Measurements from ENCODE around the gene DOHH.
A peak's percentile ranks its signal among the peaks of the same experiment; 100 is the strongest.

Gene DOHH

GRCh38 chr19:3500429-3501101, at the start of gene DOHH:
DOHH (minus strand) TSS chr19:3500674; CDS start chr19:3496814, 3,860 bp downstream.
- peak; percentile 92 to 99 (median 97) for DNase-seq
- intact Hi-C loops (cut with DNase I), result no loop called here

DNA sequence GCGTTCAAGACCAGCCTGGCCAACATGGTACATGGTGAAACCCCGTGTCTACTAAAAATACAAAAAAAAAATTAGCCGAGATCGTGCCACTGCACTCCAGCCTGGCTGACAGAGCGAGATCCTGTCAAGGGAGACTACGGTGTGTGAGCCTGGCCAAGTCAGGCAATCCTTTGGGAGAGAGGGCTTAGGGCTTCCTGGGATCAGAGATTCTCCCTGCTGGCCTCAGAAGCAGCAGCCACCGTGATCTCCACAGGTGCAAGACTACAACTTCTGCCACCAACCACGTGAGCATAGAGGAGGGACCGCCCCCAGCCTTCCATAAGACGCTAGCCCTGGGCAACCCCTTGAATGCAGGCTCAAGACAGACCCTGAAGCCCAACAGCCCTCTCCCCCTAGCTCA, 49.3 kb upstream of the DOHH start:
- intact Hi-C loops (cut with DNase I), result loop anchor here (5.0 kb wide), 1 partner anchor 67 kb away; no protein-coding TSS in a partner anchor
- no peak for DNase-seq

DNA sequence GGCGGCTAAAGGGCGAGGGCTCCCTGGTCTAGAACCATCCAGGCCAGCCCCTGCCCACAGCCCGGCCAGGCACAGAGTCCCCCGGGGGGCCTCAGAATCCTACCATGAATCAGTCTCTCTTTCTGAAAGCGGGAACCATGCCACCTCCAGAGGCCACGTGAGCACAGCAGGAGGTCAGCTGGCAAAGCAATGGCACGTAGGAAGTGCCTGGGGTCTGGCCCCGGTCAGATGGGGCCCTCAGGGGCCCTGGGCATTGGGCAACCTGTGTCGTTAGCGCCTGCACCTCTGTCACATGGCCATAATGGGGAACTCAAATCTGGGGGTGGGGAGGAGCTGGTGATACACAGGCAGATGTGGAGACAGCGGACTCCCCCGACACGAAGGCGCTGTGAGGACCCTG, 48.1 kb upstream of the DOHH start:
- DNase-seq, result peak in 22 of 42 donors; percentile 28 to 87 (median 61)
- intact Hi-C loops (cut with DNase I), result loop anchor here (5.0 kb wide), 1 partner anchor 69 kb away; no protein-coding TSS in a partner anchor

DNA sequence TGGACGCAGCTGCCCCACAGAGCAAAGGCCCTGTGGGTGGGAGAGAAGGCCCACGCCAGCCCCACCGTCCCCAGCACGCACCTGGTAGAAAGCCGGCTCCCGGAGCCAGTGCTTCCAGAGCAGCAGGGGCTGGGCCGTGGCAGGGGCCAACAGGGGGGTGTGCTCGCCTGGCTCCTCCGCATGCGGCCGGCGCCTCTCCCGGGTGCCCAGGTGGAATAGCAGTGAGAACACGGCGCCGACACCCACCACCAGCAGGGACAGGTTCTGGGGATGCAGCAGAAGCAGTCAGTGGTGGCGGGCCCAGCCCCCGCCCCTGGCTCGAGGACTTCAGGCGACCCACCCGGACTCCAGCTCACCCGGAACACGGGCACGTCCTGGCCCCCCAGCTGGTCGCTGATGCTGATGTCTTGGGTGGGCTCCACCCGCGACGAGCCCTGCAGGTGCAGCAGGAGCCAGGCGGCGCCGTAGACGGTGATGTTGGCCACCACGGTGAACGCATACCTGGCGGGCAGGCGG, 47.4 kb upstream of the DOHH start:
- intact Hi-C loops (cut with DNase I), result loop anchor here (5.0 kb wide), 1 partner anchor 69 kb away; no protein-coding TSS in a partner anchor
- DNase-seq, result no peak

- peak in 1 of 42 donors; percentile 38 for DNase-seq
- intact Hi-C loops (cut with DNase I), result loop anchor here (5.0 kb wide), 1 partner anchor 70 kb away; no protein-coding TSS in a partner anchor
Observed at GRCh38 chr19:3547301-3547731, 46.8 kb upstream of the DOHH start.

DNA sequence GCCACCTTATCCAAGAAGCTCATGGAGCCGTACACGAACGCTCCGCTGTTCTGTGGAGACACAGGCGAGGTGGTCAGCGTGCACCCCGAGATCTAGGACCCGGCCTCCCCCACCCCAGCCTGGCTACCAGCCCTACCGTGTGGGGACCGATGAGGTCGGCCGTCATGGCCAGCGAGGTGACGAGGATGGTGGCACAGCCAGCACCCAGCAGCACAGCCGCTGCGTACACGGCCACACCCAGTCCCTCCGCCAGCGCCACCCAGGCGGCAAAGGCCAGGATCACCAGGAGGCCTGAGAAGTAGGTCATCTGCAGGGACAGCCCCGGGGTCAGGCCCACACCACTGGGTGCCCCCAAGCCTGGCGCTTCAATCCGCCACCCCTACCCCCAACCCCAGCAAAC, 45.6 kb upstream of the DOHH start:
- intact Hi-C loops (cut with DNase I), result loop anchor here (5.0 kb wide), 1 partner anchor 71 kb away; no protein-coding TSS in a partner anchor
- peak in 1 of 42 donors; percentile 23 for DNase-seq

DNA sequence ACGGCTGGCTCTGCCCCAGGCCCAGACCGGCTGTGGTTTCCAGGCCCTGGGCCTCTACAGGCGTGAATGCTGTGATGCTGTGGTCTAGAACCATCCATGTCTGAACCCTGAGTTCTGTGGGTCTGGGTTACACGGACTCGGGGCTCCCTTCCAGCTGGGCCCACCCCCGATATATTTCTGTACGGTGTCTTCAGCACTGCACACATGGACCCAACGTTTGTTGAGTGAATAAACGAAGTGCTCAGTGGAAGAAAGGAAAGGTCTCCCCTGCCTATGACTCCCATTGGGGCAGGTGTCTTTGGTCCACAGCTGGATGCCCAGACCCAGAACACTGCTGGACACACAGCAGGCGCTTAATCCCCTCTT, 45.2 kb upstream of the DOHH start:
- DNase-seq, result no peak
- intact Hi-C loops (cut with DNase I), result loop anchor here (5.0 kb wide), 1 partner anchor 72 kb away; no protein-coding TSS in a partner anchor

DNA sequence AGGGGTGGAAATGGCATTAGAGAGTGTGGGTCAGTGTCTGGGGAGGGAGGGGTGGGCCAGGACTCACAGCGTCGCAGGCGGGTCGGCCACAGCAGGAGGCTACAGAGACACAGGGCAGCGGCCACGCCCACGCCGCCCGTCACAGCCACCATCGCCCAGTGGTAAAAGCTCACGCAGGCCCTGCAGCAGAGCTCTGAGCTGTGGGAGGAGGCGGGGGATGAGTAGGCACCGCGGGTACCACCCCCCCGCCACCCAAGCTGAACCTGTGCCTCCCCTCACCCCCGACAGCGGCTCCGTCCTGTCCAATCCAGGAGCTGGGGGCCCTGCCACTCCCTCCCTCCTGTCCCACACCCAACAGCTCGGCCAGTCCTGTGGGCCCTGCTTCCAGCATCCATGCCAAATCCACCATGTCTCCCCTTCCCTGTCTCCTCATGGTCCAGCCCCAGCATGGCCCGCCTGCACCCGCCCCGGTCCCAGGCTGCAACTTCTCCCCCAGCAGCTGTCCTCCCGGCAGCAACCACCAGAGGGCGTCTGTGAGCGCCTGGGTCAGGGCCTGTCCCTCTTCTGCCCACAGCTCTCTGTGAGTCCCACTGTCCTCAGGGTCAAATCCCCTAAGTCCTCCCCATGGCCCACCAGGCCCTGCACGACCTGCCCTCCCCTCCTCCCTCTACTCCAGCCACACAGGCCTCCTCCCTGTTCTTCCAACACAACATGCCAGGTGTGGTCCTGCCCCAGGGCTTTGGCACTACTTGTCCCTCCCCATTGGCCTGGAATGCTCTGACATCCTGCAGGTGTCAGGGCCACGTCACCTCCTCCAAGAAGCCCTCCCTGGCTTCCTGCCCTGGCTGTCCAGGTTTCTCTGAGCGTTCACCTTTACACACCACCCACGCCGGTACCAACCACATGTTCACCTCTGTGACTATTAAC, 44.5 kb upstream of the DOHH start:
- DNase-seq, result peak; percentile 65 to 97 (median 88)
- intact Hi-C loops (cut with DNase I), result loop anchor here (5.0 kb wide), 1 partner anchor 72 kb away; no protein-coding TSS in a partner anchor

GRCh38 chr19:3544058-3544376, 43.5 kb upstream of the DOHH start:
- peak in 5 of 42 donors; percentile 42 to 55 (median 50) for DNase-seq
- intact Hi-C loops (cut with DNase I), result no loop called here

DNA sequence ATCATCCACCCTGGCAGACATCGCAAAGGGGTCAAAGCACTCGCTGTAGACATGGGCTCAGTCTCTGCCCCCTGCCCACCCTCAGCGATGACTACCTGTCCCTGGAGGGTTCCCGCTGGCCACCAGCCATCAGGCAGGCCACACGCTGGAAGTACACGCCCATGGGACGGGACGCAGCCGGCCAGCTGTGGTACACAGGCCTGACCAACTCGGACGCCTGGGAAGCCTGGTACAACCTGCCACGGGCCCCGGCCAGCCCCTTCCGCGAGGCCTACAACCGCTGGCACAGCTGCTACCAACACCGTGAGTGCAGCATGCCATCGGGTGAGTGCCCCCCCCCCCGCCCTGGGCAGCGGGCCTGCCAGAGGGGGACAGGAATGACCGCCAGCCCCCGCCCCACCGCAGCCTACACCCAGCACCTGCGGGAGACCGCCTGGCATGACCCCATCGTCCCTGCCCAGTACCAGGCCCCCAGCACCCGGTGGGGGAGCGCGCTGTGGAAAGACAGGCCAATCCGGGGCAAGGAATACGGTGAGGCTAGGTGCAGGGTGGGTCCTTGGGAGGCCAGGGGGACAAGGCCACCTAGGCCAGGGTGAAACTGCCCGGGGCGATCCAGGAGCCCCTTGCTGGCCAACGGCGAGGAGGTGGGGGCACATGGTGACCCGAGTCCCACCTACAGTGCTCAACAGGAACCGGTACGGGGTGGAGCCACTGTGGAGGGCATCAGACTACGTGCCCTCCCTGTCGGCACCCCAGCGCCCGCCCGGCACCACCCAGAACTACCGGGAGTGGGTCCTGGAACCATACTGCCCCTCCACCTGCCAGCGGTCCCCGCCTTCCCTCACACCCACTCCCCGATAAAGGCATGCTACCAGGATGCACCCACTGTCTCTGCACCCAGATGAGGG, 42.9 kb upstream of the DOHH start:
- peak in 38 of 42 donors; percentile 36 to 85 (median 66) for DNase-seq
- intact Hi-C loops (cut with DNase I), result no loop called here

- no peak for DNase-seq
- intact Hi-C loops (cut with DNase I), result no loop called here
Observed at GRCh38 chr19:3539756-3540118, 39.3 kb upstream of the DOHH start.

GRCh38 chr19:3538965-3539755, 38.7 kb upstream of the DOHH start, which contains the start of gene TEKTIP1:
TEKTIP1 (plus strand) TSS chr19:3539174; CDS start chr19:3539178, 4 bp downstream.
- intact Hi-C loops (cut with DNase I), result no loop called here
- peak in 10 of 42 donors; percentile 28 to 68 (median 60) for DNase-seq

DNA sequence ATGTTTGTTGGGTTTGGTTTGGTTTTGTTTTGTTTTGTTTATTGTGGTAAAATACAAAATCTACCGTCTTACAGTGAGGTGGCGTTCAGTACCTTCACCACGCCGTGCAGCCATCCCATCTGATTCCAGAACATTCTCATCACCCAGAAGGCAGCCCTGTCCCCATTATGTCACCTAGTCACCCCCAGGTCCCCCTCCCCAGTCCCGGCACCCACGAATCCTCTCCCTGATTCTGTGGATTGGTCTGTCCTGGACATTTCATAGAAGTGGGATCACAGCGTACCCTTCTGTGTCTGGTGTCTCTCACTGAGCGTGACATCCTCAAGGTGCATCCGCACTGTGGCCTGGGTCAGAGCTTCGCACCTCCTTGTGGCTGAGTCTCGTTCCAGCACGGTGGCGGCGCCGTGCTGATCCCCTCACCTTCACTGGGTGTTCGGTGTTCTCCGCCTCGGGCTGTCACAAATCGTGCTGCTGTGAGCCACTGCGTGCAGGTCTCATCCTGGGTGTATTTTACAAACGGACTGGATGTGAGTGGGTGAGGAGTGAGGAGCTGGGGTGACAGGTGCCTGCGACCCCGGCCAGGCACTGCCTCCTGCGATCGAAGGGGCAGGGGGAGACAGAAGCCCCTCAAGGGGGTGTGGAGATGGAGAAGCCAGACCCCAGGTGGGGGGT, 37.9 kb upstream of the DOHH start:
- DNase-seq, result no peak
- intact Hi-C loops (cut with DNase I), result no loop called here

DNA sequence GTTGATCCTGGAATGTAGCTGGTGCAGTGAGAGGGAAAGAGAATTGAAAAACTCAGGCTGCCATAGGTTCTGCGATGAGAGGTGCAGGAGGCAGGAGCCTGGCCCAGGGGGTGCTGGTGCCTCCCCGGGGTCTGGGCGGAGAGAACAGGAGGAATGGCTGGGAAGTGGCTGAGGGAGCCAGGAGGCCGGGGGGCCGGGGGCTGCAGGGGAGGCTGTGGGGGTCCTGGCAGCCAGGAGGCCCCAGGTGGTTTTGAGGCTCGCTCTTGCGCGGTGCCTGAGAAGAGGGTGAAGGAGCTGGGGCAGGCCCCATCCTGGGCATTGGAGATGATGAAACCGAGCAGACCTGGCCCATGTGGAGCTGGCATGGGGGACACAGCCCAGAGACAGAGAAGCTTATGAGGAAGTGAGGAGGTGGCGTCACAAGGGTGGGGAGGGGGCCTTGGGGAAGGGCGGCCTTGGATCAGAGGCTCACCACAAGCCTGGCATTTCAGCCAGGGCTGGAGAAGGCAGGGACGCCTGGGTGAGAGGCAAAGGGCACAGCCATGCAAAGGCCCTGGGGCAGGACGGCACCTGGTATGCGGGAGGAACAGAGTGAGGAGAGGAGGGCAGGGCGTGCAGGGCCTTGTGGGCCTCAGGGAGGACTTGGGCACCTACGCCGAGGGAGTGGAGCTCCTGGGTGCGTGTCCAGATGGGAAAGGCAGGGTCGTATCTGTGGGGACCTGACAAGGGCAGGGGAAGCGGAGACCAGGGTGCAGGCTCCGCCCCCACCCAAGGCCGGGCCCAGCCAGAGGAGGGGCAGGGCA, 37.2 kb upstream of the DOHH start:
- intact Hi-C loops (cut with DNase I), result no loop called here
- peak in 2 of 42 donors; percentile 51 to 53 for DNase-seq

DNA sequence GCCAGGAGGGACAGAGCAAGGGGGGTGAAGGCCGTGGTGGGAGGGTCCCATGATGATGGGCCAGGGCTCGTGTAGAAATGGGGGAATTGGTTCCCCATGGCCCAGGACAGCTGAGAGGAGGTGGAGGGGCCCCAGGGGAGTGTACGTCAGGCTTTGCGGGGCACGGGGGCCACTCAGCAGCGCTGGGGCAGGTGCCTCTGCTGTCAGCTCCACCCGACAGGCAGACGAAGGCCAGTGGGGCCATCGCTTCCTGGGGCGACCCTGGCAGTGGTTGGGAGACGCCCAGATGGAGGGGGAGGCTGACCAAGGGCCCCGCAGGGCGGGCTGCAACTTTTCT, 36.6 kb upstream of the DOHH start:
- intact Hi-C loops (cut with DNase I), result no loop called here
- no peak for DNase-seq

DNA sequence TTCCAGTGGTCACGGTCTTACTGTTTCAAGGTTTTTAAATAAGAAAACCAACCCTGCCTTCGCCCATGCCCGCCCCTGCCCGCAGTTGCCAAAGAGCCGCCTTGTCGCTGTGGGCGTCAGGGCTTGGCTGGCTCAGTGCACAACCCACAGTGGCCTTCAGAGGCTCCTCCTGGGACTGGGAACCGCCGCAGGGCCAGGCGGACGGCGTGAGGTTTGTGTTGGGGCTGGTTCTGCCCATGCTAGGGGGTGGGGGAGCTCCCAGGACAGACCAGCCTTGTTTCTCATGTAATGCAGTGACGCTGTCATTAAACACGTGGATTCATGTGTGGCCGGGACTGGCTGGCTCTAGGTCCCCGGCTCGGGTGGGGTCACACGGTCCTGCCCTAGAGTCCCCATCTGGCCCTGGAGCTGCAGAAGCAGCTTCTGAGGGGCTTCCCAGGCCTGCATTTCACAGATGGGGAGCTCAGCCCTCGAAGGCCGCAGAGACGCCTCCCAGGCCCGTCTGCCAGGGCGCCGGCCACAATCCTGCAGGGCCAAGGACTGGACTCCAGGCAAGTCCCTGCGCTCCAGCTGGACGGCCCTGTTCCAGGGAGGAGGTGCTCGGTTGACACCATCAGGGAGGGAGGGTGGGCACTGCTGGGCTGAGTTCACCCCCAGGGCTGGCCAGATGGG, 36.1 kb upstream of the DOHH start:
- DNase-seq, result peak; percentile 33 to 87 (median 69)
- intact Hi-C loops (cut with DNase I), result no loop called here
